ENCODE results near the gene DDX28.
A peak's percentile ranks its signal among the peaks of the same experiment; 100 is the strongest.
"Not testable (repeated sequence)": the region's sequence is repeated elsewhere in the genome, so short reads cannot be mapped to it uniquely, and the experiment has no call there.

Gene DDX28

DNA sequence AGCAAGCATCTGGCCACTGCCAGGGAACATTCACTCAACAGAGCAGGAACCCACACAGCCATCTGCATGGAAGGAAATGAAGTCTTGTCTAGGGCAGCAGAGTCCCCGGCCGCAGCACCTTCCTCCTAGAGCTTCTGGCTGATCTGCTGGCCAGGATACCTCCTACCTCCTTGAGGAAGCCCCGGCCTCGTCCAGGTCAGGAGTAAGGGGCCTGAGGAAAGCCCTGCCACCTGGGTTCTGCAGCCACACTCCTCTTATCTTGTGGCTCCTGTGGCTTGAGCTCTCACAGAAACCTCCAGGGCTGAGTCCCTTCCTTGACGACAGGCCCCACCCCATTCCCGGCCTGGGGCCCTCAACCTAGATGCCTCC, 29.0 kb downstream of the DDX28 start:
- DNase-seq (ENCODE audit: low read depth in 2 of 2): not testable (repeated sequence)

DNA sequence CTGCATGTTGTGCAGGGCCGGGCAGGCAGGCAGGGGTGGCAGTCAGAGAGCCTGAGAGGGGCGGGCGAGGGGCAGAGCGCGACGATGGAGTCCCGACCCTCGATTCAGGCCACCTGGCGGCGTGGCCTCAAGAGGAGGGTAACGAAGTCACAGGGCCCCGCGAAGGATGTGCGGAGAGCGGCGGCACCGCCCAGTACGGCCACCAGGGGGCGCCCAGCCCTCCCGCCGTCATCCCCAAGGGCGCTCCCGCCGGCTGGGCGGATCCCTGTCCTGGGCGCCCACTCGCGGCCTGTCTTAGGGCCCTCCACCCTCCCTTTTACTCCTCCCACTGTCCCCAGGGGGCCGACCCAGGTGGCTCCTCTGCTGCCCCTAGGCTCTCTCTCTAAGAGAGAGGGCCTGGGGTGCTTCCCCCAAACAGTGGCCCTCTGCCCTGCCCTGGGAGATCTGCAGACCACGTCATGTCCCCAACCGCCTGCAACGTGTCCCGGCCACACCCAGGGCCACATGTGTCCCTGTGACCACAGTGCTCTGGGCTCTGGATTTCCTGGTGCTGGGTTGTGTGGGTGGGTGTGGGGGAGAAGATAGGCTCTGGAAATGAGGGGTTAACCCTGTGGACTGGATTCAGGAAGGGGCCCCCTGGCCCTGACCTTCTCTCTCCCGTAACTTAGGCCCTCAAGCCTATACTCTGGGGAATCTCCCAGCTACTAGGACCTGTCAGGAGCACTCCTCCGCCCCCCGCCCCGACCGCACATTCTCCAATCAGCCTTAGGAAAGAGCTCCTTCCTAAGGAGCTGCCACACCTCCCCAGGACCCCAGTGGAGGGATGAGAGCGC, 29.6 kb downstream of the DDX28 start:
- peak; percentile 53 to 75 for DNase-seq (ENCODE audit: low read depth in 2 of 2)

DNA sequence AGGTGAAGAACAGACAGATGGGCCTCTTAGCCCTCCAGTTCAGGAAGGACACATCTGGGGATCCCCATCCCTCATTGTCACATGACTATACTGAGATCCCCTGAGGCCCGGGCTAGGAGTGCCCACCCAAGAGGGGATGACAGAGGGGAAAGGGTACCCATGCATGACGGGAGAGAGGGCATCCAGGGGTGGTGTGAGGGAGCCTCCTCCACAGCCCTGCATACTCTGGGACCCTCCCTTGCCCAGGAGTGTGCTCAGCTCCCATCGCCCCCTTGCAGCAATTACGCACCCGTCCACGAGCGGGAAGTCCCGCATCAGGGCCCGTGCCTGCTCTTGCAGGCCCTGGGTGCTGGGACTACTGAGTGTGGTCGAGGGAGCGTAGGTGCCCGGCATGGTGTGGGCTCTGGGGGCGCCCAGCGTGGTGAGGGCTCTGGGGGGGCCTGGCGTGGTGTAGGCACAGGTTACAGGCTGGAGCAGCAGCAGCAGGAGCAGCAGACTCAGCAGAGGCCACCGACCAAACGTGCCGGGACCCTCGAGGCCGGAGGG, 30.3 kb downstream of the DDX28 start:
- DNase-seq (ENCODE audit: low read depth in 2 of 2): no peak

DNA sequence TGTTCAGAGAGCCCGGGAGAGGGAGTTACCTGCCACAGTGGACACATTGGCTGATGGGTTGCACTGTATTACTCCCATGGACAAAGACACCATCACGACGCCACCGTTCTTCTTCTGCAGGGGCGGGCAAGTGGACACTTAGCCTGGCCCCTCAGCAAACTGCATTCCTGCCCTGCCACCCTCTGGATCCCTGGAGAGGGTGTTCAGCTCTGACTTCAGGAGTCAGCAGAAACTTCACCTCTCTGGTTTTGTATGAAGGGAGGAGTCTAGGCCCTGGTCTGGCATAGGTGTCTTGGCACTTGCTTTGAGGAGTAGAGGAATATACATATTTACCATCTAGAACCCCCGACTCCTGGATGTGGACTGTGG, 33.0 kb downstream of the DDX28 start:
- DNase-seq (ENCODE audit: low read depth in 2 of 2): no peak

DNA sequence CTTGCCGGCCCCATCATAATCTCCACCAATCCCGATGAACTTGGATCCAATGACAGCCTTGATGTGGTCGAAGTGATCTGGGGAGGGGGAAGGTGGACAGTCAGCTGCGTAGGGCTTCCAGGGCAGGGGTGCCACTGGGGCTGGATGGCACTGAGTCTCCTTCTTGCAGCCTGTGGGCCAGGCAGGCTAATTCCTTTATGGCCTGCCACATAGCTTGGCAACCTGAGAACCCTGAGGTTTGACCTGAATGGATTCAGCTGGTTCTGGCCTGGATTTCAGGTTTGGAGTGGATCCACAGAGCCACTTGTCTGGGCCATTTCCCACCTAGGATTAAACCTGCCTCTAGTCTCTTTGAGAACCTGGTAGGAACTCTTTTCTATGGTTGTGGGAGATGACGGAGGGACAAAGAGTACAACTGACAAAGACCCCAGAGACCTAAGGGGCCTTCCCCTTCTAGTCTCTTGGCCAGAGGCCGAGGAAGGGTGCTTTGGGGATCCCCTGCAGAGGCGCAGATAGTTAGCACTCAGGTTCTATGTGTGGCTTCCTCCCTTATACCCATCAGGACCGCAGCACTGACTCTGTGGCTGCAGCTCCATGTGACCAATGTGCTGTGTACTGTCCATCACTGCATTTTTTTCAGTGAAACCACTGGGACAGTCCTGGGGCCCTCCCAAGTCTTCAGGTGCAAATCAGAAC, 33.6 kb downstream of the DDX28 start:
- no peak for DNase-seq (ENCODE audit: low read depth in 2 of 2)

DNA sequence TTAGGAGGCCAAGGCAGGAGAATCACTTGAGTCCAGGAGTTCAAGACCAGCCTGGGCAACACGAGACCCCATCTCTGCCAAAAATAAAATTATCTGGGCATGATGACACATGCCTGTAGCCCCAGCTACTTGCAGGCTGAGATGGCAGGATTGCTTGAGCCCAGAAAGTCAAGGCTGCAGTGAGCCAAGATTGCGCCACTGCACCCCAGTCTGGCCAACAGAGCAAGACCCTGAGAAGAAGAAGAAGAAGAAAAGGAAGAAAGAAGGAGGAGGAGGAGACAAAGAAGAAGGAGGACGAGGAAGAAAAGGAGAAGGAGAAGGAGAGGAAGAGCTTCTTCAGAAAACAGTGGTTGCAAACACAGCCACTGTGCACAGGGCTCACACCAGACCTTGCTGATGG, 34.4 kb downstream of the DDX28 start:
- DNase-seq (ENCODE audit: low read depth in 2 of 2): no peak

DNA sequence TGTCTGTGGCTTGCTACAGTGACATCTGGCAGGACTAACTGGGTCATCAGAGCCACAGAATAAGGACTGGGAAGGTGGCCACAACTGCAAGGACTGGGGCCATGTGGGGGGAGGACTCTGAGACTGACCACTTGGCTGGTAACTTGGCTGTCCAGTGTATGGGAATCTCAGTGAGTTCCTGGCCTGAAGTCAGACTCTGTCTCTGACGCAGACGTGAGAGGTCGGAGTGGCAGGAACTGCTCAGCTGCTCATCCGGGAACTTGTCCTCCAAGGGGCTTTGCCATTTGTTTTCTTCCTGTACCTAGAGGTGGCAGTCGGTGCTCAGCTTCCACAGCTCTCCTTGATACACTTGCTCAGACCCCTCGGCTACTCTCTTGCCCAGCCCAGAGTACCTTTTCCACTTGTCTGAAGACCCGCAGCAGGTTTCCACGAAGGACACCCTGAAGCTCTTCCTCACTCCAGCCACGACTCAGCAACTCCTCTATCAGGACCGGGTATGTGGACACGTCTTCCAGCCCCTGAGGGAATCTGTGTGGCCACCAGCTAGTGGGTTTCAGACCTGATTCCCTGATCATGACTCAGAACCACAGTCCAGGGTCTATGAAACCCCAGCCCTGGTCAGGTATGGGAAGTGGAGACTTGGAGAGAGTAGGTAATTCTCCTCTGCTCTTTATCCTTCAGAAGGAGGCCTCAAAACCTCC, 35.4 kb downstream of the DDX28 start:
- no peak for DNase-seq (ENCODE audit: low read depth in 2 of 2)

DNA sequence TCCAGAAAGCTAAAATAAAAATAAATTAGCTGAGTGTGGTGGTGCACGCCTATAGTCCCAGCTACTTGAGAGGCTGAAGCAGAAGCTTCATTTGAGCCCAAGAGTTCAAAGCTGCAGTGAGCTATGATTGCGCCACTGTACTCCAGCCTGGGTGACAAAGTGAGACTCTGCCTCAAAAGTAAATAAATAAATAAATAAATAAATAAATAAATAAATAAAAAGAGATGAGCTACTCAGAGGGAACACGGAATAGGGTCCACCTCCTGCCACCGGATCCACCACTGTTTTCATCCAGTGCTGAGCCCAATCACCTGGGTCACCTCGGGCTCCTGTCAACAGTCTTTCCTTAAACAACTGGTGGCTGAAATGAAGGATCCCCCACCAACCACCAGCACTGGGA, 36.1 kb downstream of the DDX28 start:
- no peak for DNase-seq (ENCODE audit: low read depth in 2 of 2)

DNA sequence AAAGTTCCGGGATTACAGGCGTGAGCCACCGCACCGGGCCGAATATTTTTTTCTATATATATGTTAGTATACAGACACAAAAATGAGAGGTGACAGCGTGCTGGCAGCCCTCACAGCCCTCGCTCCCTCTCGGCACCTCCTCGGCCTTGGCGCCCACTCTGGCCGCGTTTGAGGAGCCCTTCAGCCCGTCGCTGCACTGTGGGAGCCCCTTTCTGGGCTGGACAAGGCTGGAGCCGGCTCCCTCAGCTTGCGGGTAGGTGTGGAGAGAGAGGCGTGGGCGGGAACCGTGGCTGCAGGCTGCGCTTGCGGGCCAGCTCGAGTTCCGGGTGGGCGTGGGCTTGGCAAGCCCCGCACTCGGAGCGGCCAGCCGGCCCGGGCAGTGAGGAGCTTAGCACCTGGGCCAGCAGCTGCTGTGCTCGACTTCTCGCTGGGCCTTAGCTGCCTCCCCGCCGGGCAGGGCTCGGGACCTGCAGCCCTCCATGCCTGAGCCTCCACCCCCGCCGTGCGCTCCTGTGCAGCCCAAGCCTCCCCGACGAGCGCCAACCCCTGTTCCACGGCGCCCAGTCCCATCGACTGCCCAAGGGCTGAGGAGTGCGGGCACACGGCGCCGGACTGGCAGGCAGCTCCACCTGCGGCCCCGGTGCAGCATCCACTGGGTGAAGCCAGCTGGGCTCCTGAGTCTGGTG, 40.9 kb downstream of the DDX28 start:
- no peak for DNase-seq (ENCODE audit: low read depth in 2 of 2)

DNA sequence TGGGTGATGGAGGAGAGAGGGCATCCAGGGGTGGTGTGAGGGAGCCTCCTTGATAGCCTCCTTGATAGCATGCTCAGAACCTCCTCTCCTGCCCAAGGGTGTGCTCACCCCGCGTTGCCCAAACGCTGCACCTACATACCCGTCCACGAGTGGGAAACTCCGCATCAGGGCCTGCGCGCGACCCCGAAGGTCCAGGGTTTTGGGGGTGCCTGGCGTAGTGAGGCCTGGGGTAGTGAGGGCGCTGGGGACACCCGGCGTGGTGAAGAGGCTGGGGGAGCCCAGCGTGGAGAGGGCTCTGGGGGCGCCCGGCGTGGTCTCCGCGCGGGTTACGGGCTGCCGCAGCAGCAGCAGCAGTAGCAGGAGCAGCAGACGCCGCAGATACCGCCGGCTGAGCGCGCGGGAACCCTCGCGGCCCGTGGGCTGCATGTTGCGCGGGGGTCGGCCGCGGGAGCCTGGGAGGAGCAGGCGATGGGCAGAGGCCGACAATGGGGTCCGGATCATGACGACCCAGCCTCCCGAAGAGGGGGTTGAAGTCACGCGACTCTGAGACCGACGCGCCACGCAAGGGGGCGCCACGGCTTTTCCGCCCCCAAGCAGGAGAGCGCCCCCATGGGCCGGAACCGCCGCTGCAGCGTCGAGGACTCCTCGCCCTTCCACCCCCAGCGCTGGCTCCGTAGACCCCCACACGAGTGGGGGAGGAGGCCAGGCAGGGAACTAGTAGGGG, 42.9 kb downstream of the DDX28 start, which contains the start of gene DPEP3:
TSS of gene DPEP3 (minus strand) at position 545 of the 724 bp plus-strand sequence. CDS start at position 426, 119 bp downstream.
- DNase-seq (ENCODE audit: low read depth in 2 of 2): no peak

DNA sequence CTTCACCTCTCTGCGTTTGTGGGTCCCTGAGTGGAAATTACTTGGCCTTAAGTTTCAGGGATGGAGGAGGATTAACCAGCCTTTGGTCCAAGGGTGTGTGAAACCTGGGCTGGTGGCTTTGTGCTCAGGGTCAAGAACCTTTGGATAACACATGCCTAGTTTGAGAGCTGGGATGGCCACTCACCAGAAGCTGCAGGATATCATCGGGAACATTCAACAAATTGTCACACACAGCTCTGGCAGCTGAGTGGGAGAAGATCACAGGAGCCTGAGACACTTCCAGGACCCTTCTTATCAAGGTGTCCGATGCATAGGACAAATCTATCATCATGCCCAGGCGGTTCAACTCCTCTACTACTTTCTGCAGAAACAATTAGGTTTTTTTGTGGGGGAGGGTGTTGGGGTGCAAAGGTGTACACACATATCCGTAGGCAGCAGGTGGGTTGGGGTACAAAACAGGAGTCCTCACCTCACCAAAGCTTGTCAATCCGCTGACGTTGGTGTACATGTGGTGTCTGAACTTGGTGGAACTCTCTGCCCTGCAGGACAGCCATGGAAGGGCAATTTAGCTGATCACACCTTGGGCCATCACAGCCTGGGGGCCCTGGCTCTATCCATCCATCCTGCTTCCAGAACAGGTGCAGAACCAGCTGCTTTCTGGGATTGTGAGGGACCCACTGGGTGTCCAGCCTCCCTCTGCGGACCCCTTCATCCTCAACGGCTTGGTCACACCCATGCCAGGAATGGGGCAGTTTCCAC, 45.4 kb downstream of the DDX28 start:
- DNase-seq (ENCODE audit: low read depth in 2 of 2): no peak

DNA sequence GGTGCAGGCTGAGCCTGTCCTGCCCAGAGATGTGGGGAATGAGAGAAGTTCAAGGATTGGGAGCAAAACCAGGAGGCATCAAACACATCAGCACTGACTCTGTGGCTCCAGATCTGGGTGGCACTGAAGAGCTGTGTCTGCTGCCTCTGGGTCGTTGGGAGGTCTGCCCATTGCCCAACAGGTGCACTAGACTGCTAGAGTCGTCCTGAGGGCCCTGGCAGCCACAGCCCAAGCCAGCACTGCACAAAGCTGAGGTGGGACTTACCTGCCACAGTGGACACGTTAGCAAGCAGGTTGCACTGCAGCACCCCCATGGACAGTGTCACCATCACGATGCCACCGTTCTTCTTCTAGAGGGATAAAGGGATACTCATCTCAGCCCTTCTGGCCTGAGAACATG, 46.0 kb downstream of the DDX28 start:
- DNase-seq (ENCODE audit: low read depth in 2 of 2): no peak

DNA sequence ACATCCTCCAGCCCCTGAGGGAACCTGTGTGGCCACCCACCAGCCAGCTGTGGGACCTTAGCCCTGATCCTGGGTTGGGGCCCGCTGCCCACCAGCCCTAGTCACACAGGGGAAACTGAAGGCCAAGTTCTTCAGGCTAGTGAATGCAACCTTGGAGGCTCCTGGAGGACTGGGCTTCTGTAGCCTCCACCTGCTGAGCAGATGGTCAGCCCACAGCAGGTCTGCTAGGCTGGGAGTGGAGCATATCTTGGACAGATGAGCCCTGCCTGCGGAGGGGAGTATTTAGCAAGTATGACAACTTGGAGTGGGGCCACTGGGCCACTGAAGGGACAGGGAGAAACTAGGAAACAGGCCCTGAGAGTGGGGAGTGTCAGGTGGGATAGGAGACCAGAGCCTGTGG, 46.8 kb downstream of the DDX28 start:
- DNase-seq (ENCODE audit: low read depth in 2 of 2): no peak

DNA sequence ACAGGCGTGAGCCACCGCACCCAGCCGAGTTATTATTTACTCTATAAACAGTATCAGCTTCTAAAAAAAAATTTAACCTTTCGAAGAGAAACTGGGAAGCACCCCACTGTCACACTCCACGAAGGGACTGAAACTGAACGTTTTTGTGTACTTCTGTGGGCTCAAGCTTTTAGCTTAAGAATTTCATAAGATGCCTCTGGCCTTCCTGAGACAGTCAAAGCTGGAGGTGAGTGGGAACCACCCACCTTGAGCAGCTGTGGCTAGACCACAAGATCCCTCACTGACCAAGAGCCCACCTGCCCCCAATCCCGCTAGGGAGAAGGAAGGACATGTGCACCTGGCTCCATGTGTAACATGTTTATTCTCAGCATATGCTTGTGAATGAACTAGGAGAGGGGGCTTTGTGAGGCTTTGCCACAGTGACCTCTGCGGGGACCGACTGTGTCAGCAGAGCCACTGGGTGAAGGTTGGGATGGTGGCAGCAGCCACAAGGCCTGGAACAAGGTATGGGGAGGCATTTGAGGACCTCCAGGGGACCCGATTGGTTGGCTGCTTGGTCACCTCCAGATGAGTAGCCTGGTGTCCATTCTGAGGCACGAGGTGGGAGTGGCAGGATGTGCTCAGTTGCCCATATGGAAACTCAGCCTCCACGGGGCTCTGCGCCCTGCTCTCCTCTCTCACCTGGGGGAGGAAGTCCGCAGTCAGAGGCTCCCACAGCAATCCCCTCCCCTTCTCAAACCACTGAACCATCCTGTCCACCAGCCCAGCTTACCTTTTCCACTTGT, 47.5 kb downstream of the DDX28 start:
- no peak for DNase-seq (ENCODE audit: low read depth in 2 of 2)

DNA sequence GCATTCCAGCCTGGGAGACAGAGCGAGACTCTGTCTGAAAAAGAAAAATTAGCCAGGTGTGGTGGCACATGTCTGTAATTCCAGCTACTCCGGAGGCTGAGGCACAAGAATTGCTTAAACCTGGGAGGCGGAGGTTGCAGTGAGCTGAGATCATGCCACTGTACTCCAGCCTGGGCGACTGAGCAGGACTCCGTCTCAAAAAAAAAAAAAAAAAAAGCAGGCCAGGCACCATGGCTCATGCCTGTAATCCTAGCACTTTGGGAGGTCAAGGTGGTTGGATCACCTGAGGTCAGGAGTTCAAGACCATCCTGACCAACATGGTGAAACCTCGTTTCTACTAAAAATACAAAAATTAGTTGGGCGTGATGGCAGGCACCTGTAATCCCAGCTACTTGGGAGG, 50.7 kb downstream of the DDX28 start:
- DNase-seq (ENCODE audit: low read depth in 2 of 2): not testable (repeated sequence)

DNA sequence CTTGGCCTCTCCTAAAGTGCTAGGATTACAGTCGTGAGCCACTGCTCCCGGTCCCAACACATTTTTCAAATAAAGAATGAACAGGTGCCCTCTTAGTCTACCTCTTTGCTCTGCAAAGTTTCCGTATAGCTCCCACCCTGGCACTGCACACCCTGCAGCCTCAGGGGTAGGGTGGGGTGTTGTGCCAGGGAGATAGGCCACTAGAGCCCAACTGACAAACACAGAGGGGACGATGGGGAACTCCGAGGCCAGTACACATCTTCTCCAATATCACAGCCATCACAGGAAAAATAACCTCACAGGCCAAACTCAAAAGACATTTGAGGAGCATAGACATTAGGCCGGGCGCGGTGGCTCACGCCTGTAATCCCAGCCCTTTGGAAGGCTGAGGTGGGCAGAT, 51.9 kb downstream of the DDX28 start:
- no peak for DNase-seq (ENCODE audit: low read depth in 2 of 2)
